ENCODE measurements around the gene TRDN.

- no peak for TF ChIP-seq CTCF (IDR thresholded peaks at IDR 0.05)
- no peak for TF ChIP-seq EZH2 (IDR thresholded peaks at IDR 0.05)
These were observed 424.8 kb downstream of the TRDN start for GRCh38 chr6:123211777-123212545.
